Bladder microvascular endothelial cell (primary cell): ENCODE results near the gene ANOS1. TPM values are rescaled to one million over a fixed set of nuclear protein-coding genes. Genes with fewer than 3 reads are reported as not detected.

Experiments used
- total RNA-seq: library from RNA; depleted of rRNA; stranded (reverse); fragments of >200 nt; gene quantifications from 2 replicates; pipeline ENCODE4 v1.2.3, GENCODE V29; 2014

Gene ANOS1, protein sequence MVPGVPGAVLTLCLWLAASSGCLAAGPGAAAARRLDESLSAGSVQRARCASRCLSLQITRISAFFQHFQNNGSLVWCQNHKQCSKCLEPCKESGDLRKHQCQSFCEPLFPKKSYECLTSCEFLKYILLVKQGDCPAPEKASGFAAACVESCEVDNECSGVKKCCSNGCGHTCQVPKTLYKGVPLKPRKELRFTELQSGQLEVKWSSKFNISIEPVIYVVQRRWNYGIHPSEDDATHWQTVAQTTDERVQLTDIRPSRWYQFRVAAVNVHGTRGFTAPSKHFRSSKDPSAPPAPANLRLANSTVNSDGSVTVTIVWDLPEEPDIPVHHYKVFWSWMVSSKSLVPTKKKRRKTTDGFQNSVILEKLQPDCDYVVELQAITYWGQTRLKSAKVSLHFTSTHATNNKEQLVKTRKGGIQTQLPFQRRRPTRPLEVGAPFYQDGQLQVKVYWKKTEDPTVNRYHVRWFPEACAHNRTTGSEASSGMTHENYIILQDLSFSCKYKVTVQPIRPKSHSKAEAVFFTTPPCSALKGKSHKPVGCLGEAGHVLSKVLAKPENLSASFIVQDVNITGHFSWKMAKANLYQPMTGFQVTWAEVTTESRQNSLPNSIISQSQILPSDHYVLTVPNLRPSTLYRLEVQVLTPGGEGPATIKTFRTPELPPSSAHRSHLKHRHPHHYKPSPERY
- 0.32 and 2.0 TPM in 2 replicates for total RNA-seq

DNA sequence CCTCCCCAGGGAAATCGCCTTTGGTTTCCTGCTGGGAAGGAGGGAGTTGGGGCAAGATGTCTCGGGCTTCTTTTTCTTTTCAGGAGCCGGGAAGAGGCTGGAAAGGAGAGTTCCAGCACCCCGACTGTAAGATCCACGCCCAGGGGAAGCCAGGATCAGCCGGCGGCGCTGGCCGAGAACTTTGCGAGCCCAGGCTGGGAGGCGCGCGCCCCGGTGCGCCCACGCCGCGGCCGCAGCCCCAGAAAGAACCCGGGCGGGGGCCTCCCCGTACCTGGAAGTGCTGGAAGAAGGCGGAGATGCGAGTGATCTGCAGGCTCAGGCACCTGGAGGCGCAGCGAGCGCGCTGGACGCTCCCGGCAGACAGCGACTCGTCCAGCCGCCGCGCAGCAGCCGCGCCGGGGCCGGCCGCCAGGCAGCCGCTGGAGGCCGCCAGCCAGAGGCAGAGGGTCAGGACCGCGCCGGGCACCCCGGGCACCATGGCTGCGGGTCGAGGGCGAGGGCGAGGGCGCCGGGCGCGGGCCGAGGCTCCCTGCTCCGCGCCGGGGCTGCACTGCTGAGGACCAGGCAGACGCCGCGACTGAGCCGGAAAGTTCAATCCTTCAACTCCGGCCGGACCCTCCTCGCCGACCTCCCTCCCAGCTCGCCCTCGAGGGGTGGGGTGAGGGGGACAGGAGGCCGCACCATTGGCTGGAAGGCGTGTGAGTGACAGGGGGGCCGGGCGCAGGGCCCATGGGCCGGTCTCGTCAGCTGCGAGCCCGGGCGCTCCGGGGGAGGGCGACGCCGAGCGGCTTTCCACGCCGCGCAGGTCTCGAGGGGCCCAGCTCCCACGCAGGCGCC lies at the start of gene ANOS1:
ANOS1 (minus strand) TSS at position 579 of the 837 bp plus-strand sequence; CDS start at position 478, 101 bp downstream.

Other genes with a start within 250 kb of the ANOS1 start
- not detected in 2 replicates for gene FAM9A, start 69.2 kb upstream of the ANOS1 start, total RNA-seq